ENCODE data around the gene MTHFD1L.

Gene MTHFD1L

GRCh38 chr6:150962436-150962835 is 96.9 kb downstream of the MTHFD1L start:
- DNase-seq (ENCODE audit: low spot score): no peak
- in situ Hi-C loops (cut with MboI; ENCODE audit: low sequenced_read_pairs, unreplicated experiment): no loop called here
- no peak for TF ChIP-seq CTCF (IDR thresholded peaks at IDR 0.05; ENCODE audit: borderline replicate concordance, control extremely low read depth, extremely low read depth, insufficient read depth, missing control alignments)

- no peak for DNase-seq (ENCODE audit: low spot score)
- in situ Hi-C loops (cut with MboI; ENCODE audit: low sequenced_read_pairs, unreplicated experiment): no loop called here
- no peak for TF ChIP-seq CTCF (IDR thresholded peaks at IDR 0.05; ENCODE audit: borderline replicate concordance, control extremely low read depth, extremely low read depth, insufficient read depth, missing control alignments)
These were observed 99.3 kb downstream of the MTHFD1L start for GRCh38 chr6:150964765-150965164.

- no peak for TF ChIP-seq CTCF (IDR thresholded peaks at IDR 0.05; ENCODE audit: borderline replicate concordance, control extremely low read depth, extremely low read depth, insufficient read depth, missing control alignments)
- no peak for DNase-seq (ENCODE audit: low spot score)
- in situ Hi-C loops (cut with MboI; ENCODE audit: low sequenced_read_pairs, unreplicated experiment): no loop called here
These were observed 101.3 kb downstream of the MTHFD1L start for GRCh38 chr6:150966786-150967185.

GRCh38 chr6:150967381-150967780 is 101.9 kb downstream of the MTHFD1L start:
- in situ Hi-C loops (cut with MboI; ENCODE audit: low sequenced_read_pairs, unreplicated experiment): no loop called here
- DNase-seq (ENCODE audit: low spot score): no peak
- TF ChIP-seq CTCF (IDR thresholded peaks at IDR 0.05; ENCODE audit: borderline replicate concordance, control extremely low read depth, extremely low read depth, insufficient read depth, missing control alignments): no peak

- DNase-seq (ENCODE audit: low spot score): no peak
- in situ Hi-C loops (cut with MboI; ENCODE audit: low sequenced_read_pairs, unreplicated experiment): no loop called here
These were observed 102.4 kb downstream of the MTHFD1L start for GRCh38 chr6:150967910-150968309.

GRCh38 chr6:150969901-150970300 is 104.4 kb downstream of the MTHFD1L start:
- in situ Hi-C loops (cut with MboI; ENCODE audit: low sequenced_read_pairs, unreplicated experiment): no loop called here
- DNase-seq (ENCODE audit: low spot score): no peak
- TF ChIP-seq CTCF (IDR thresholded peaks at IDR 0.05; ENCODE audit: borderline replicate concordance, control extremely low read depth, extremely low read depth, insufficient read depth, missing control alignments): no peak

More at GRCh38 chr6:150967910-150968309, 102.4 kb downstream of the MTHFD1L start:
- TF ChIP-seq CTCF (IDR thresholded peaks at IDR 0.05; ENCODE audit: borderline replicate concordance, control extremely low read depth, extremely low read depth, insufficient read depth, missing control alignments): no peak

- in situ Hi-C loops (cut with MboI; ENCODE audit: low sequenced_read_pairs, unreplicated experiment): no loop called here
- TF ChIP-seq CTCF (IDR thresholded peaks at IDR 0.05; ENCODE audit: borderline replicate concordance, control extremely low read depth, extremely low read depth, insufficient read depth, missing control alignments): no peak
These were observed 105.7 kb downstream of the MTHFD1L start for GRCh38 chr6:150971219-150971618.

More at GRCh38 chr6:150971219-150971618, 105.7 kb downstream of the MTHFD1L start:
- DNase-seq (ENCODE audit: low spot score): no peak

All from GM13976 (cell line).